ENCODE data around the gene EPB41L5. TPM values are rescaled to one million over a fixed set of nuclear protein-coding genes. Genes with fewer than 3 reads are reported as not detected.
"Not testable (repeated sequence)": the region's sequence is repeated elsewhere in the genome, so short reads cannot be mapped to it uniquely, and the experiment has no call there.

EPB41L5 gene
- total and polyA plus RNA-seq, 9 donors: 10.3 to 22.7 (median 12.8) TPM

DNA sequence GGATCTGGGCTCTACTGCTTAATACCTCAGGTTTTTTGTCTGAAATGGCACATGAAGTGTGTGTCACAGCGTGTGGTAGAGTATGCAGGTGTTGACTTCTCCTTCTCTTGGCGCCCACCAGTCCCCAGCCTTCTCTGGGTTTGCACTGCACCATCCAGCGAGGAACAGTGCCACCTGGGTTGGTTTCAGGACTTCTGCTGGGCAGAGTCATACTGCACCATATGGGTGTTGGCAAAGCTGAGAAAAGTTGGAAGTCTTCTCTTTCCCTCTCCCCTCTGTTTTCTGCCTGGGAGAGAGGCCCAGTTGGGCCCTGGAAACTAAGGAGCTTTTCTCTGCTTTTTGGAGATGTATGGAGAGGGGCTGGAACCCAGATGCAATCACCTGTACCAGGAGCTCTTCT lies 166.5 kb downstream of the EPB41L5 start:
- no peak for DNase-seq
- Histone ChIP-seq H3K4me3 (ENCODE audit: low read length) (no peak overlapping the region), H3K9me3 (replicated peaks; ENCODE audit: control insufficient read depth, low read depth, low read length) (no peaks in the 10 kb centered on the region), H3K36me3 (ENCODE audit: control insufficient read depth, insufficient read depth, low read length) (peaks cover 15% of the 10 kb centered on the region), H3K4me1 (ENCODE audit: control insufficient read depth, insufficient read depth, low read length) (no peaks in the 10 kb centered on the region), H3K27ac (ENCODE audit: low read length) (no peak overlapping the region), H3K27me3 (ENCODE audit: control insufficient read depth, insufficient read depth, low read length) (no peaks in the 10 kb centered on the region)
- WGBS (ENCODE audit: insufficient coverage): 100% methylated on average over 1 of the region's 3 CpGs

DNA sequence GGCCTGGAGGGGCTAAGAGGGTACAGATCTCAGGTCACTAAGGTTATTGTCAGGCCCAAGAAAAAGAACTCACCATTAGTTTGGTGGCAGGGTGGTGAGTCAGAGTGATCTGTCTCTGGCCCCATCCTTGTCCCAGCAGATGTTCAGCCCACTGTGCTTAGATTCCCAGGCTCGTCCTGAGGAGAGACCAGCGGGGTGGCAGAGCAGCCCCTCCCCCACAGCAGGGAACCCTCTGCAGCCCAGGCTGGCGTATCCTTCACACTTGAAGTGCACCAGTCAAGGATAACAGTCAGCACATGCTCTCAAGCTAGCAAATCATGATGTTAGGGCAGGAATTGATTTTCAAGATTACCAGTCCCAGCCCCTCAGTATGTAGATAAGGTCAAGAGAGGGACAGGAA lies 167.2 kb downstream of the EPB41L5 start:
- Histone ChIP-seq H3K27me3 (ENCODE audit: control insufficient read depth, insufficient read depth, low read length) (no peaks in the 10 kb centered on the region), H3K9me3 (replicated peaks; ENCODE audit: control insufficient read depth, low read depth, low read length) (no peaks in the 10 kb centered on the region)
- WGBS (ENCODE audit: insufficient coverage): 68% methylated on average over 2 of the region's 3 CpGs

DNA sequence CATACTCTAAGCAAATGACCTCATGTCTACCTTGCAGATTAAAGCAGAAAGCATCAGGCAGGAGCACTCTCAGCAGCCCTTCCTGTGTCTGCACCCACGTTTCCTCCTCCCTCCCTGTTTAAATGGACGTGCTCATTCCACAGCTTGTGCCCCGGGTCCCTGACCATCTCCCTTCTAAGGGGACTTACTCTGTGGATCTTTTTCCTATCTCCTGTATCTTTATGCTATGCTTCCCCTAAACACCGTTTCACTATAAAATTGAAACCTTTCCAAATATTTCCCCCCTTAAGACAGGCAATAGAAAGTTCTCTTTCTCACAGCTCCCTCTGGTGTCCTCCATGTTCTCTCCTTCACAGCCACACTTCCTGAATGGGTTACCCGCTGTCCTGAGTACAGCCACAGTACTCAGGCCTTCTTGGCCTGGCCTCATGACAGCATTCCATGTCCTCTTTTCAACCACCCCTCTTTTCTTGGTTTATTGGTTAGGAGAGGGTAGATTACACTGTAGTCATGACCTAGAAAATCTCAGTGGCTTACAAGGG lies 169.2 kb downstream of the EPB41L5 start:
- Histone ChIP-seq H3K4me3 (ENCODE audit: low read length) (no peak overlapping the region), H3K36me3 (ENCODE audit: control insufficient read depth, insufficient read depth, low read length) (peaks cover 8% of the 10 kb centered on the region), H3K27me3 (ENCODE audit: control insufficient read depth, insufficient read depth, low read length) (no peaks in the 10 kb centered on the region), H3K4me1 (ENCODE audit: control insufficient read depth, insufficient read depth, low read length) (no peaks in the 10 kb centered on the region), H3K9me3 (replicated peaks; ENCODE audit: control insufficient read depth, low read depth, low read length) (no peaks in the 10 kb centered on the region), H3K27ac (ENCODE audit: low read length) (no peak overlapping the region)
- 45% methylated on average over 4 of the region's 5 CpGs for WGBS (ENCODE audit: insufficient coverage)
- DNase-seq: no peak

More for the DNA sequence above, 167.2 kb downstream of the EPB41L5 start:
- no peak for DNase-seq
- H3K36me3 ChIP-seq (ENCODE audit: control insufficient read depth, insufficient read depth, low read length): peaks cover 15% of the 10 kb centered on the region
- no peak overlapping the region for H3K4me3 ChIP-seq (ENCODE audit: low read length)
- H3K4me1 ChIP-seq (ENCODE audit: control insufficient read depth, insufficient read depth, low read length): no peaks in the 10 kb centered on the region
- H3K27ac ChIP-seq (ENCODE audit: low read length): no peak overlapping the region

DNA sequence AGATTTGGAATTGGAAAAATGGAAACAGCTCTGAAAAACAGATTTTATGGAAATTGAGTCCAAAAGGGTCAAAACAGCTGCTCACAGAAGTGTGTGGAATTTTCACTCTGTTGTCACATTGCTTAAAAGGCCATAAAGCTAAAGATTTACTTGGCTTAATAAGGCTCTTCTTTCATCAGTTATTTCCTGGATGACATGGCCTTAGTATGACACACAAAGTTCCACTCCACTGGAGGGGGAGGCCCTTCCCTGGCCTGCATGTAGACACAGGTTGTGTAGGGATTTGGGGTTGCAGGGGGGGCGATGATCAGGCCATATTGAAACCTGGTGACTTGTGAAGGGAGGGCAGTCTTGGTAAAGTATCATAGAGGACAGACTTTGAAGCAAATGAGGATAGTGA lies 176.3 kb downstream of the EPB41L5 start:
- no peaks in the 10 kb centered on the region for H3K4me1 ChIP-seq (ENCODE audit: control insufficient read depth, insufficient read depth, low read length)
- no peaks in the 10 kb centered on the region for H3K36me3 ChIP-seq (ENCODE audit: control insufficient read depth, insufficient read depth, low read length)
- peaks cover 3% of the 10 kb centered on the region for H3K9me3 ChIP-seq (replicated peaks; ENCODE audit: control insufficient read depth, low read depth, low read length)
- H3K4me3 ChIP-seq (ENCODE audit: low read length): no peak overlapping the region
- H3K27ac ChIP-seq (ENCODE audit: low read length): no peak overlapping the region
- DNase-seq: no peak
- H3K27me3 ChIP-seq (ENCODE audit: control insufficient read depth, insufficient read depth, low read length): no peaks in the 10 kb centered on the region
- no CpG with 5 or more reads among the region's 1 CpG for WGBS (ENCODE audit: insufficient coverage)

DNA sequence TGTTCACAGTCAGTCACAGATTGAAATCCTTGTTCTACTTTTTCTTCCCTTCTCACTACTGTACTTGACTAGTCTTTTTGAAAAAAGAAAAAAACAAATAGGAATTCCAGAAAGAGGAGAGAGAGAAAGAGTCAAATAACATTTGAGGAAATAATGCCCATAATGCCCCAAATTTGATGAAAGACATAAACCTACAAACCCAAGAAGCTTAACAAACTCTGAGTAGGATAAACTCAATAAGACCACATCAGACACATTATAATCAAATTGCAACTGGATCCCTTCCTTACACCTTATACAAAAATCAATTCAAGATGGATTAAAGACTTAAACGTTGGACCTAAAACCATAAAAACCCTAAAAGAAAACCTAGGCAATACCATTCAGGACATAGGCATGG lies 179.4 kb downstream of the EPB41L5 start:
- WGBS (ENCODE audit: insufficient coverage): no CpG with 5 or more reads among the region's 1 CpG
- Histone ChIP-seq H3K4me1 (ENCODE audit: control insufficient read depth, insufficient read depth, low read length) (no peaks in the 10 kb centered on the region), H3K27ac (ENCODE audit: low read length) (no peak overlapping the region), H3K36me3 (ENCODE audit: control insufficient read depth, insufficient read depth, low read length) (no peaks in the 10 kb centered on the region), H3K9me3 (replicated peaks; ENCODE audit: control insufficient read depth, low read depth, low read length) (peaks cover 5% of the 10 kb centered on the region), H3K27me3 (ENCODE audit: control insufficient read depth, insufficient read depth, low read length) (no peaks in the 10 kb centered on the region), H3K4me3 (ENCODE audit: low read length) (no peak overlapping the region)
- DNase-seq: no peak

DNA sequence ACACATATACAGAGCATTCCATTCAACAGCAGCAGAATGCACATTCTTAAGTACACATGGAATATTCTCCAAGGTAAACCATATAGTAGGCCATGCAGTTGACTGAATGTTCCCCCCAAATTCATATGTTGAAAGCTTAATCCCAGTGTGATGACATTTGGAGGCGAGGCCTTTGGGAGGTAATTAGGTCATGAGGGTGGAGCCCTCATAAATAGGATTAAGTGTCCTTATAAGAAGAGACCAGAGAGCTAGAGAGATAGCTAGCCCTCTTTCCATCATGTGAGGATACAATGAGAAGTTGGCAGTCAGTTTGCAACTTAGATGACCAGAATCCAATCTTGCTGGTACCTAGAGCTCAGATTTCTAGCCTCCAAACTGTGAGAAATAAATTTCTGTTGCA lies 182.7 kb downstream of the EPB41L5 start:
- WGBS (ENCODE audit: insufficient coverage): 88% methylated on average over 1 of the region's 1 CpG
- H3K9me3 ChIP-seq (replicated peaks; ENCODE audit: control insufficient read depth, low read depth, low read length): peaks cover 8% of the 10 kb centered on the region

DNA sequence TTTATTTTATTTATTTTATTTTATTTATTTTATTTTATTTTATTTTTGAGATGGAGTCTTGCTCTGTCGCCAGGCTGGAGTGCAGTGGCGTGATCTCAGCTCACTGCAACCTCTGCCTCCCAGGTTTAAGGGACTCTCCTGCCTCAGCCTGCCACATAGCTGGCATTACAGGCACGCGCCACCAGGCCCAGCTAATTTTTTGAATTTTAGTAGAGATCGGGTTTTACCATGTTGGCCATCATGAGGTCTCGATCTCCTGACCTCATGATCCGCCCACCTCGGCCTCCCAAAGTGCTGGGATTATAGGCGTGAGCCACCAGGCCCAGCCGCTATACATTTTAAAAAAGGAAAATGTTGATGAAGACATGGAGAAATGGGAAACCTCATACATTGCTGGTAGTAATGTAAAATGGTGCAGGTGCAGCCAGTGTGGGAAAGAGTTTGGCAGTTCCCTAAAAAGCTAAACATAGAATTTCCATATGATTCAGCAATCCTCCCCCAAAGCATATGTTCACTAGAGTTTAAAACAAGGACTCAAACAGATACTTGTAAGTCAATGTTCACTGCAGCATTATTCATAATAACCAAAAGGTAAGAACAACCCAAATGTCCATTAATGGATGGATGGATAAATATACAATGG lies 187.1 kb downstream of the EPB41L5 start:
- H3K9me3 ChIP-seq (replicated peaks; ENCODE audit: control insufficient read depth, low read depth, low read length); H3K36me3 ChIP-seq (ENCODE audit: control insufficient read depth, insufficient read depth, low read length); DNase-seq; H3K4me3 ChIP-seq (ENCODE audit: low read length); H3K27me3 ChIP-seq (ENCODE audit: control insufficient read depth, insufficient read depth, low read length); H3K4me1 ChIP-seq (ENCODE audit: control insufficient read depth, insufficient read depth, low read length); H3K27ac ChIP-seq (ENCODE audit: low read length): not testable (repeated sequence)
- WGBS (ENCODE audit: insufficient coverage): 100% methylated on average over 6 of the region's 10 CpGs

More for the DNA sequence above, 182.7 kb downstream of the EPB41L5 start:
- H3K36me3 ChIP-seq (ENCODE audit: control insufficient read depth, insufficient read depth, low read length): no peaks in the 10 kb centered on the region
- H3K27me3 ChIP-seq (ENCODE audit: control insufficient read depth, insufficient read depth, low read length): no peaks in the 10 kb centered on the region
- no peak overlapping the region for H3K4me3 ChIP-seq (ENCODE audit: low read length)
- DNase-seq: no peak
- H3K27ac ChIP-seq (ENCODE audit: low read length): no peak overlapping the region
- H3K4me1 ChIP-seq (ENCODE audit: control insufficient read depth, insufficient read depth, low read length): no peaks in the 10 kb centered on the region

DNA sequence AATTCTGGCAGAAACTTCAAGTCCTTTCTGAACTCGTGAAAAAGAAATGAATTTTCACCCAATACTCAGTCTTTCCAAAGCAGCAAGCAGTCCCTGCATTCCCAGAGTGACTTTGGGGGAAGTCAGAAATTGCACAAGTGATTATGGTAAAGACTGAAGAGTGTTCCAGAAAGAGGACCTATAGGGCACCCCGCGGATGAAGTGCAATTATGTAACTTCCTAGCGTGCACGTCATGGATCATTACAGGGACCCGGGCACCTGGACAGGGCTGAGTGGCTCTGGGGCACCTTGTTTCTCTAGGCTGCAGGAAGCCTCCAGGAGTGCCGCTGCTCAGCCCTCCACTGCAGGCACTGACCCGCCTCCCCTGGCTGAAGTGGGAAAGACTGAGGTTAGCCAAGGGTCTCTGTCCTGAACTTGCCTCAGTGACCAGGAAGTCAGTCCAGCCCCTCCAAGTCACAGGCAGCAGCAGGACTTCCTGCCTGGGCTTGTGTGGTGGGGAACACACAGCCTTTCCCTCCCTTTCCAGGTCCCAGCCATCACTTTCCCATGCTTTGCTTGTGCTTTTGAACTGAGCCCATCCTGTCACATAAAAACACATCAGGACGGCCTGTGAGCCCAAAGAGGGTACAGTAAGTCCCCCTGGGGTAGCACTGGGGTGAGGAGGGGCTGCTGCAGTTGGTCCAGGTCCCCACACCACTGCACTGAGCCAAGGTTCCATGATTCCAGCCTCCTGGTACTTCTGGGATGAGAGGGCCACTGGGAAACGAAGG lies 190.6 kb downstream of the EPB41L5 start:
- peak; percentile 82 for DNase-seq
- H3K9me3 ChIP-seq (replicated peaks; ENCODE audit: control insufficient read depth, low read depth, low read length): no peaks in the 10 kb centered on the region
- H3K36me3 ChIP-seq (ENCODE audit: control insufficient read depth, insufficient read depth, low read length): no peaks in the 10 kb centered on the region
- peak overlapping the region; percentile 13 for H3K27ac ChIP-seq (ENCODE audit: low read length)
- no peaks in the 10 kb centered on the region for H3K27me3 ChIP-seq (ENCODE audit: control insufficient read depth, insufficient read depth, low read length)
- peaks cover 9% of the 10 kb centered on the region for H3K4me1 ChIP-seq (ENCODE audit: control insufficient read depth, insufficient read depth, low read length)
- no peak overlapping the region for H3K4me3 ChIP-seq (ENCODE audit: low read length)
- WGBS (ENCODE audit: insufficient coverage): 33% methylated on average over 6 of the region's 10 CpGs

DNA sequence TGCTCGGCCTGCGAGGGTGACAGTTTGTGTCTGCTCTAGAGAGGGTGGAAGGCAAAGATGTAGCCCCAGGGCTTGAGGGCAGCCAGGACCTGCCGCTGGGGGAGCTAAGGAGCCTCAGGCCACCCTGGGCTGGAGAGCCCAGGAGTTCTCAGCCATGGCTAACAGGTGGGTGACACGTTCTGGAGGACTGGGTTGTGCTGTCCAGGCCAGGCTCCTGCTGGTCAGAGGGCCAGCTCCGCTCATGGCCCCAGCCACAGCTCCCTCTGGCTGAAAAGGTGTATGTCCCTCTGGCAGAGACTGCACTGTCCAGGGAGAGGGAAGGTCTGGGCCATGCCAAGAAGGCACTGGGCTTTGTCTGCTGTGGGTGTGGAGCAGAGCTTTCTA lies 191.1 kb downstream of the EPB41L5 start:
- no peaks in the 10 kb centered on the region for H3K9me3 ChIP-seq (replicated peaks; ENCODE audit: control insufficient read depth, low read depth, low read length)
- H3K4me1 ChIP-seq (ENCODE audit: control insufficient read depth, insufficient read depth, low read length): peaks cover 9% of the 10 kb centered on the region
- H3K27ac ChIP-seq (ENCODE audit: low read length): no peak overlapping the region
- WGBS (ENCODE audit: insufficient coverage): 73% methylated on average over 5 of the region's 5 CpGs
- no peaks in the 10 kb centered on the region for H3K36me3 ChIP-seq (ENCODE audit: control insufficient read depth, insufficient read depth, low read length)
- no peak for DNase-seq
- H3K27me3 ChIP-seq (ENCODE audit: control insufficient read depth, insufficient read depth, low read length): no peaks in the 10 kb centered on the region
- no peak overlapping the region for H3K4me3 ChIP-seq (ENCODE audit: low read length)

DNA sequence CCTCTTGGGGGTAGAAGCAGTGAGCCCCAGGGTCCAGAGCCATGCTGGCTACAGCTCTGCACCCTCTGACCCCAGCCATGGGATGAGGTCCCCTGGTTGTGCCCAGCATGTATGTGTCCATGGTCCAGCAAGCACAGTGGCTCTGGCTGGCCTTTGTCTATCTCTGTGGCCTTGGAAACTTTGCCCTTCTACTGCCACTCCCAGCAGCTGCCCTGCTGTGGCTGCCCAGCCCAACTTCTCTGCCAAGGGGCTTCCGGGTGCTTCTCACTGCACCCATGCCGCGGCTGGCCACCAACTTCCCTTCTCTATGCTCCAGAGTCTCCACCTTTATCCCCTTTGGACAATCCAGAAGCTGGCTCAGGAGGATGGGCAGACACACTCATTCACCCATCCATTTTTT lies 191.5 kb downstream of the EPB41L5 start:
- Histone ChIP-seq H3K4me3 (ENCODE audit: low read length) (no peak overlapping the region), H3K27me3 (ENCODE audit: control insufficient read depth, insufficient read depth, low read length) (no peaks in the 10 kb centered on the region), H3K36me3 (ENCODE audit: control insufficient read depth, insufficient read depth, low read length) (no peaks in the 10 kb centered on the region), H3K9me3 (replicated peaks; ENCODE audit: control insufficient read depth, low read depth, low read length) (no peaks in the 10 kb centered on the region), H3K4me1 (ENCODE audit: control insufficient read depth, insufficient read depth, low read length) (peaks cover 9% of the 10 kb centered on the region), H3K27ac (ENCODE audit: low read length) (no peak overlapping the region)
- WGBS (ENCODE audit: insufficient coverage): 100% methylated on average over 3 of the region's 3 CpGs
- DNase-seq: no peak
